ENCODE data around the gene PLA2G1B. TPM values are rescaled to one million over a fixed set of nuclear protein-coding genes. Genes with fewer than 3 reads are reported as not detected.

The PLA2G1B gene
- total and polyA plus RNA-seq, 9 of the 15 experiments (the other 6 are each of a cell fraction or from before 2014, with no cell fraction given): 1.4 TPM; not detected in 8

DNA sequence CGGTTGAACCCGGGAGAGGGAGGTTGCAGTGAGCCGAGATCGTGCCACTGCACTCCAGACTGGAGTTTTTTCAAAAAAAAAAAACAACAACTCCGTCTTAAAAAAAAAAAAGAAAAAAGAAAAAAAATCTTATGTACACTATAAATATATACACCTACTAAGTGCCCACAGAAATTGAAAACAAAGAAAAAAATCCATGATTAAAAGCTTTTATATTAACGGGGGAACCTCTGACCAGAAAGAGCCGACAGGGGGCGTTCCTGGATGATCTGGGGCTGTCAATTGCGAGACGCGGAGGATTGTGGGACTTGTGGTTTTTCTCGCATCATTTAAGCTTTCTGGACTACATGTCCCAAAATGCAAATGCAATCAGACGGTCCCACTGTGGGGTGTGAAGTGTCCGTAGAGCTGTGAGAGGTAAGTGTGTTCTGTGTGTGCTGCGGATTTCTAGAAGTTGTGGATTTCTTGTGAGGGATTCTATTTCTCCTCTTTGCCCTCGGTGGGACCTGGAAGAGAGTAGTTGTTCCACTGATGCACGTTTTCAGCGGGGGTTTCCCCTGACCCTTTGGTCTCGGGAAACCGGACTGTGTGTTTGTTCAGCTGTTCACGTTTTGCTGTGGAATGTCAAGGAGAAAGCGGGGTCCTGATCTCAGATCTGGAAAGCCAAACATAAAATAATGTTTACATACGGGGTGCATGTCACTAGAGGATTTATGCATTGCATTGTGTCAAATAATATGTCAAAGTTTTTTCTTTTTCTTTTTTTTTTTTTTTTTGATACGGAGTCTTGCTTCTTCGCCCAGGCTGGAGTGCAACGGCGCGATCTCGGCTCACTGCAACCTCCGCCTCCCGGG is 25.4 kb downstream of the PLA2G1B start, which contains the start of gene SIRT4 (continued):
- TF ChIP-seq, protein P1, sequence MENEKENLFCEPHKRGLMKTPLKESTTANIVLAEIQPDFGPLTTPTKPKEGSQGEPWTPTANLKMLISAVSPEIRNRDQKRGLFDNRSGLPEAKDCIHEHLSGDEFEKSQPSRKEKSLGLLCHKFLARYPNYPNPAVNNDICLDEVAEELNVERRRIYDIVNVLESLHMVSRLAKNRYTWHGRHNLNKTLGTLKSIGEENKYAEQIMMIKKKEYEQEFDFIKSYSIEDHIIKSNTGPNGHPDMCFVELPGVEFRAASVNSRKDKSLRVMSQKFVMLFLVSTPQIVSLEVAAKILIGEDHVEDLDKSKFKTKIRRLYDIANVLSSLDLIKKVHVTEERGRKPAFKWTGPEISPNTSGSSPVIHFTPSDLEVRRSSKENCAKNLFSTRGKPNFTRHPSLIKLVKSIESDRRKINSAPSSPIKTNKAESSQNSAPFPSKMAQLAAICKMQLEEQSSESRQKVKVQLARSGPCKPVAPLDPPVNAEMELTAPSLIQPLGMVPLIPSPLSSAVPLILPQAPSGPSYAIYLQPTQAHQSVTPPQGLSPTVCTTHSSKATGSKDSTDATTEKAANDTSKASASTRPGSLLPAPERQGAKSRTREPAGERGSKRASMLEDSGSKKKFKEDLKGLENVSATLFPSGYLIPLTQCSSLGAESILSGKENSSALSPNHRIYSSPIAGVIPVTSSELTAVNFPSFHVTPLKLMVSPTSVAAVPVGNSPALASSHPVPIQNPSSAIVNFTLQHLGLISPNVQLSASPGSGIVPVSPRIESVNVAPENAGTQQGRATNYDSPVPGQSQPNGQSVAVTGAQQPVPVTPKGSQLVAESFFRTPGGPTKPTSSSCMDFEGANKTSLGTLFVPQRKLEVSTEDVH (IDR thresholded peaks at IDR 0.05; ENCODE audit: low read depth, partially characterized antibody): peak; percentile 37
- TF ChIP-seq KLF16 (IDR thresholded peaks at IDR 0.05) (no peak), GABPB1 (CRISPR knock-in tag; IDR thresholded peaks at IDR 0.05) (peak; percentile 70; the same call in 1 of the 2 replicates), LEF1 (IDR thresholded peaks at IDR 0.05) (peak; percentile 76), ZNF197 (CRISPR knock-in tag; IDR thresholded peaks at IDR 0.05; ENCODE audit: low read depth) (peak; percentile 75; the same call in 1 of the 2 replicates), ZNF143 (CRISPR knock-in tag; IDR thresholded peaks at IDR 0.05) (peak; percentile 92), ZKSCAN1 (IDR thresholded peaks at IDR 0.05; ENCODE audit: low read depth, low read length) (peak; percentile 84), C11orf30 (IDR thresholded peaks at IDR 0.05; ENCODE audit: low read depth) (0 out of 2 replicates have a peak, but pooled peaks have one; percentile 32), TARDBP (IDR thresholded peaks at IDR 0.05) (no peak), NR2C2 (CRISPR knock-in tag; IDR thresholded peaks at IDR 0.05) (no peak), NR2C2 (tag; IDR thresholded peaks at IDR 0.05) (peak; percentile 69), SMARCA5 (IDR thresholded peaks at IDR 0.05) (peak; percentile 9; the same call in 1 of the 2 replicates), BRD9 (IDR thresholded peaks at IDR 0.05; ENCODE audit: low read depth, partially characterized antibody) (peak; percentile 20), CC2D1A (IDR thresholded peaks at IDR 0.05) (no peak), RB1 (IDR thresholded peaks at IDR 0.05; ENCODE audit: low read depth) (0 out of 2 replicates have a peak, but pooled peaks have one; percentile 27), MYC (IDR thresholded peaks at IDR 0.05; ENCODE audit: low read depth, low read length) (peak; percentile 36; the same call in 1 of the 2 replicates), MYC (CRISPR knock-in tag; IDR thresholded peaks at IDR 0.05; ENCODE audit: borderline replicate concordance, low read depth) (no peak)
- TF ChIP-seq, protein P2, sequence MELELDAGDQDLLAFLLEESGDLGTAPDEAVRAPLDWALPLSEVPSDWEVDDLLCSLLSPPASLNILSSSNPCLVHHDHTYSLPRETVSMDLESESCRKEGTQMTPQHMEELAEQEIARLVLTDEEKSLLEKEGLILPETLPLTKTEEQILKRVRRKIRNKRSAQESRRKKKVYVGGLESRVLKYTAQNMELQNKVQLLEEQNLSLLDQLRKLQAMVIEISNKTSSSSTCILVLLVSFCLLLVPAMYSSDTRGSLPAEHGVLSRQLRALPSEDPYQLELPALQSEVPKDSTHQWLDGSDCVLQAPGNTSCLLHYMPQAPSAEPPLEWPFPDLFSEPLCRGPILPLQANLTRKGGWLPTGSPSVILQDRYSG (tag; conservative IDR thresholded peaks at IDR 0.05; ENCODE audit: low read depth): no peak; the same call in 1 of the 2 replicates
- TF ChIP-seq, protein P3, sequence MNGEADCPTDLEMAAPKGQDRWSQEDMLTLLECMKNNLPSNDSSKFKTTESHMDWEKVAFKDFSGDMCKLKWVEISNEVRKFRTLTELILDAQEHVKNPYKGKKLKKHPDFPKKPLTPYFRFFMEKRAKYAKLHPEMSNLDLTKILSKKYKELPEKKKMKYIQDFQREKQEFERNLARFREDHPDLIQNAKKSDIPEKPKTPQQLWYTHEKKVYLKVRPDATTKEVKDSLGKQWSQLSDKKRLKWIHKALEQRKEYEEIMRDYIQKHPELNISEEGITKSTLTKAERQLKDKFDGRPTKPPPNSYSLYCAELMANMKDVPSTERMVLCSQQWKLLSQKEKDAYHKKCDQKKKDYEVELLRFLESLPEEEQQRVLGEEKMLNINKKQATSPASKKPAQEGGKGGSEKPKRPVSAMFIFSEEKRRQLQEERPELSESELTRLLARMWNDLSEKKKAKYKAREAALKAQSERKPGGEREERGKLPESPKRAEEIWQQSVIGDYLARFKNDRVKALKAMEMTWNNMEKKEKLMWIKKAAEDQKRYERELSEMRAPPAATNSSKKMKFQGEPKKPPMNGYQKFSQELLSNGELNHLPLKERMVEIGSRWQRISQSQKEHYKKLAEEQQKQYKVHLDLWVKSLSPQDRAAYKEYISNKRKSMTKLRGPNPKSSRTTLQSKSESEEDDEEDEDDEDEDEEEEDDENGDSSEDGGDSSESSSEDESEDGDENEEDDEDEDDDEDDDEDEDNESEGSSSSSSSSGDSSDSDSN (IDR thresholded peaks at IDR 0.05; ENCODE audit: borderline replicate concordance in 1 of 2, low read depth in 2 of 2, low read length in 2 of 2): no peak
- TF ChIP-seq, protein P4, sequence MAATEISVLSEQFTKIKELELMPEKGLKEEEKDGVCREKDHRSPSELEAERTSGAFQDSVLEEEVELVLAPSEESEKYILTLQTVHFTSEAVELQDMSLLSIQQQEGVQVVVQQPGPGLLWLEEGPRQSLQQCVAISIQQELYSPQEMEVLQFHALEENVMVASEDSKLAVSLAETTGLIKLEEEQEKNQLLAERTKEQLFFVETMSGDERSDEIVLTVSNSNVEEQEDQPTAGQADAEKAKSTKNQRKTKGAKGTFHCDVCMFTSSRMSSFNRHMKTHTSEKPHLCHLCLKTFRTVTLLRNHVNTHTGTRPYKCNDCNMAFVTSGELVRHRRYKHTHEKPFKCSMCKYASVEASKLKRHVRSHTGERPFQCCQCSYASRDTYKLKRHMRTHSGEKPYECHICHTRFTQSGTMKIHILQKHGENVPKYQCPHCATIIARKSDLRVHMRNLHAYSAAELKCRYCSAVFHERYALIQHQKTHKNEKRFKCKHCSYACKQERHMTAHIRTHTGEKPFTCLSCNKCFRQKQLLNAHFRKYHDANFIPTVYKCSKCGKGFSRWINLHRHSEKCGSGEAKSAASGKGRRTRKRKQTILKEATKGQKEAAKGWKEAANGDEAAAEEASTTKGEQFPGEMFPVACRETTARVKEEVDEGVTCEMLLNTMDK (IDR thresholded peaks at IDR 0.05; ENCODE audit: borderline replicate concordance, insufficient read depth, low read depth, low read length, poor library complexity, severe bottlenecking): peak; percentile 98

Measured in K562 (cell line).